ENCODE data around the gene SMIM5.

The SMIM5 gene

DNA sequence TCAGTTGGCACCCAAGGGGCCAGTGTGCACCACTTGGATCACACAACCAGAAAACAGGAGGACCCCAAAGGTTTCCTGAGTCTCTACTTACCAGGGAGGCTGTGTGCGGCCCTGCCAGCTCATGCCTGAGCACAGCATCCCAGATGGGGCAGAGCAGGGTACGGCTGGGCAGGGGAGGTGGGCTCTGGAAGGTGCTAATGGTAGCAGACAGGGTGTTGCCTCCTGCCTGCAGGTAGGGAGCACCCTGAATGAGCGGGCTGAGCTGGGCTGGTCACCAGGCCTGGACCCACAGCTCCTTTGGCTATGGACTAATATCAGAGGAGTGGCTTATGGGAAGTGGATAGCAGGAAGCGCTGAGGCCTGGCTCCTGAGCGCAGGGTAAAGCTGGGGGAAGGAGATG, 19.1 kb downstream of the SMIM5 start:
- H3K4me3 ChIP-seq (ENCODE audit: low read depth, low read length) = no peak overlapping the region
- DNase-seq (ENCODE audit: low read depth) = no peak
- TF ChIP-seq, protein P1, sequence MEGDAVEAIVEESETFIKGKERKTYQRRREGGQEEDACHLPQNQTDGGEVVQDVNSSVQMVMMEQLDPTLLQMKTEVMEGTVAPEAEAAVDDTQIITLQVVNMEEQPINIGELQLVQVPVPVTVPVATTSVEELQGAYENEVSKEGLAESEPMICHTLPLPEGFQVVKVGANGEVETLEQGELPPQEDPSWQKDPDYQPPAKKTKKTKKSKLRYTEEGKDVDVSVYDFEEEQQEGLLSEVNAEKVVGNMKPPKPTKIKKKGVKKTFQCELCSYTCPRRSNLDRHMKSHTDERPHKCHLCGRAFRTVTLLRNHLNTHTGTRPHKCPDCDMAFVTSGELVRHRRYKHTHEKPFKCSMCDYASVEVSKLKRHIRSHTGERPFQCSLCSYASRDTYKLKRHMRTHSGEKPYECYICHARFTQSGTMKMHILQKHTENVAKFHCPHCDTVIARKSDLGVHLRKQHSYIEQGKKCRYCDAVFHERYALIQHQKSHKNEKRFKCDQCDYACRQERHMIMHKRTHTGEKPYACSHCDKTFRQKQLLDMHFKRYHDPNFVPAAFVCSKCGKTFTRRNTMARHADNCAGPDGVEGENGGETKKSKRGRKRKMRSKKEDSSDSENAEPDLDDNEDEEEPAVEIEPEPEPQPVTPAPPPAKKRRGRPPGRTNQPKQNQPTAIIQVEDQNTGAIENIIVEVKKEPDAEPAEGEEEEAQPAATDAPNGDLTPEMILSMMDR (conservative IDR thresholded peaks at IDR 0.05; ENCODE audit: low read depth, low read length) = no peak

DNA sequence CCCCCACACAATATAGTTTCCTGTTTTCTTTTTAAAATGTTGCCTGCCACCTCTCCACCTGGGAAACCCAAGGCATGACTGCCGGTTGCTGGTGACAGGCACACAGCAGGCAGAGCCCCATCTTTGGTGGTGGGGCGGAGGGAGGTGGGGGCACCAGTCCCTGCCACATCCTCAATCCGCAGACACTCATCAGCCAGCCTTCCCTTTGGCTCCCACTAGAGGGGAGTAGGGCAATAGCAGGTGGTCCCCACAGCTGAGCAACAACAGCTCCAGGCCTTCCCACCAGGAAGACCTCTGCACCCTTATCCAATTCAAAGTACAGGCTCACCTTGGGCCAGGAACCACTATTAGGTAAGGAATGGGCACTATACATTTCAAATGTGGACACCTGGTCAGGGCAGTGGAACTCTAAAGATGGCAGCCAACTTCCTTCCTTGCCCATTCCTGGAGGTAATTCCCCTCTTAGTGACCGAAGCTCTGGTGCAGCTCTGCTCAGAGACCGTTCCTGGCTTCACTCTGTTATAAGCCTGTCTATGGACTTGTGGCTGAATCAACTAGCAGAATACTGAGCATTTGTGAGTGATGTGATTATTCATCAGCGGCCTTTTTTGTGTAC, 19.8 kb downstream of the SMIM5 start:
- H3K4me3 ChIP-seq (ENCODE audit: low read depth, low read length) = no peak overlapping the region
- TF ChIP-seq, protein P1 (conservative IDR thresholded peaks at IDR 0.05; ENCODE audit: low read depth, low read length) = peak; percentile 94
- DNase-seq (ENCODE audit: low read depth) = peak; percentile 62

DNA sequence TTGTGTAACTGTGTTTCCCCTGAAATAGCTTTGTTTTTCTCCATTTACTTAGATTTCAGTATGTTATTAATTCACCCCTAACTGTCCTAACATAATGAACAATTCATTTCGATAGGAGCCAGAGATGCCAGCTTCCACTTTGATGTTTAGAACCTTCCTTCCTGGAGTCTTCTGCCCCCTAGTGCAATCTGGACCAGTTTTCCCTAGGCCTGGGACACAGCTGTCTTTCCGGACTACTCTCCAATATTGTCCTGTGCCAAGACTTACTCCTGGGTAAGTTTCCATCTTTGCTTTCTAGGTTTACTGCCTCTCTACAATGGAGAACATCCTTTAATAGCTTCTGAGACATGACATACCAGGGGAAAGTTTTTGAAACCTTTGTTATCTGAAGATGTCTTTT, 20.9 kb downstream of the SMIM5 start:
- DNase-seq (ENCODE audit: low read depth) = no peak
- no peak overlapping the region for H3K4me3 ChIP-seq (ENCODE audit: low read depth, low read length)
- TF ChIP-seq, protein P1 (conservative IDR thresholded peaks at IDR 0.05; ENCODE audit: low read depth, low read length) = peak; percentile 31

DNA sequence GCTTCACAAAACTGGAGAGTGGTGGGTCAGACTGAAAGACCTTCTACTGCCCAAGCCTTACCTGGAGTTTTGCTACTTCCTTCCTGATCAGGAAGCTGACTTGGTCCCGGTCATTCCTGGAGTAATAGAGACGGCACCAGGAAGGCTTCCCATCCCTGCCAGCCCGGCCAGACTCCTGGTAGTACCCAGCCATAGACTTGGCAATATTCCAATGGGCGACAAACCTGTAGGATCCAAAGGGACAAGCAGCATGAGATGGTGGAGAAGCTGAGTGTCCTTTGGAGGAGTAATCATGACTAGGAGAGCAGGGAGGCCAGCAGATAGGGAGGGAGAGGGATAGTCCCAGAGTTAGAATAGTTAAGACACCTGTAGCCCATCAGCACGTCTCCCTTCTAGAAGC, 25.0 kb downstream of the SMIM5 start:
- H3K4me3 ChIP-seq (ENCODE audit: low read depth, low read length) = no peak overlapping the region
- no peak for DNase-seq (ENCODE audit: low read depth)
- TF ChIP-seq, protein P1 (conservative IDR thresholded peaks at IDR 0.05; ENCODE audit: low read depth, low read length) = no peak

DNA sequence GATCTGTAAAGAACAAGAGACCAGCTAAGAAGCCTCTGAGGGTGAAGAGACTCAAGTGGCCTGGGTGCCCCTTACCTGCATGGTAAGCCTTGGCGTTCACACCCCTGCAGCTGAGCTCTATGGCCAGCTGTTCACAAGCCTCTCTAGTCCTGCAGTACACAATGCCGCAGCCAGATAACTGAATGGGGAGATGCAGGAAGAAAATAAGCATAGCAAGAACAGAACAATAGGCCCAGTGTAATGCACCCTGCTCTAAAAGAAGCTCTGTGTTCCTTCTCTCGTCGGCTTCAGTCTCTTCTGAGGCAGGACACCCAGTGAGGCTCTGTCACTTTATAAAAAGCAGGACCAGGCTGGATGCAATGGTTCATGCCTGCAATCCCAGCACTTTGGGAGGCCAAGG, 28.3 kb downstream of the SMIM5 start:
- no peak for DNase-seq (ENCODE audit: low read depth)
- no peak overlapping the region for H3K4me3 ChIP-seq (ENCODE audit: low read depth, low read length)
- TF ChIP-seq, protein P1 (conservative IDR thresholded peaks at IDR 0.05; ENCODE audit: low read depth, low read length) = no peak

DNA sequence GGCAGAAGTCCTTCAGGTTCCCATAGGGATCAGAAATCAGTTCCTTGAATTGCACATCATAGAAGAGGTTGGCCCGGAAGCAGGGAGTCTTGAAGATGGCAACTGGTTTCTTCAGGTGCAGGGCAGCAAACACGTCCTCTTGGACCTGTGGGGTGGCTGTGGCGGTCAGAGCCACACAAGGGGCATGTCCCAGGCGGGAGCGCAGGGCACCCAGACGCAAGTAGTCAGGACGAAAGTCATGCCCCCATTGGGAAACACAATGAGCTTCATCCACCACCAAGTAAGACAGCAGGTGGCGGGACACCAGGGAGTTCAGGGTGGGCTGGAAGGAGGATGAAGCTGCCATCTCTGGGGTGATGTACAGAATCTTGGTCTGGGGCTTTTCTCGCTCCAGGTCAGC, 29.3 kb downstream of the SMIM5 start:
- no peak overlapping the region for H3K4me3 ChIP-seq (ENCODE audit: low read depth, low read length)
- TF ChIP-seq, protein P1 (conservative IDR thresholded peaks at IDR 0.05; ENCODE audit: low read depth, low read length) = no peak
- DNase-seq (ENCODE audit: low read depth) = no peak

DNA sequence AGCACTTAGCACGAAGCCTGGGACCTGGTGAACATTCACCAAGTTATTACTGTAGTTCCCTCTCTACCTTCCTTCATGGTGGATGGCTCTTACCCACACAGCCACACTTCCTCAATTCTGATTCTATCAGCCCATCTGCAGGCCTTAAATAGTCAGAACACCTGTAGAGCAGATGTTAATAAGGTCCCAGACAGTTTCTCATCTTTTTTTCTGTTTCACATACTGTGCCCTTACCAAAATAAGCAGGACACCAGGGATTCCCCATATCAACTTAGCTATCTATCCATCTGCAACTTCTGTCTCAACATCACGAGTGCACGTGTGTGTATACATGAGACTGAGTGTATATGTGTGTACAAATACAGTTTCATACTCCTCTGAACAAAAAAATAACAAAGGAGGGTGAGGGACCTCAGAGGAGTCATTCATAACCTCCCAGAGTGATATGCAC, 30.9 kb downstream of the SMIM5 start:
- TF ChIP-seq, protein P1 (conservative IDR thresholded peaks at IDR 0.05; ENCODE audit: low read depth, low read length) = no peak
- no peak for DNase-seq (ENCODE audit: low read depth)
- no peak overlapping the region for H3K4me3 ChIP-seq (ENCODE audit: low read depth, low read length)
